ENCODE measurements around the gene DDR1. TPM values are rescaled to one million over a fixed set of nuclear protein-coding genes. Genes with fewer than 3 reads are reported as not detected.
A peak's percentile ranks its signal among the peaks of the same experiment; 100 is the strongest.

Gene DDR1
- total RNA-seq, 1 experiment from 2014 or later: 115 TPM

DNA sequence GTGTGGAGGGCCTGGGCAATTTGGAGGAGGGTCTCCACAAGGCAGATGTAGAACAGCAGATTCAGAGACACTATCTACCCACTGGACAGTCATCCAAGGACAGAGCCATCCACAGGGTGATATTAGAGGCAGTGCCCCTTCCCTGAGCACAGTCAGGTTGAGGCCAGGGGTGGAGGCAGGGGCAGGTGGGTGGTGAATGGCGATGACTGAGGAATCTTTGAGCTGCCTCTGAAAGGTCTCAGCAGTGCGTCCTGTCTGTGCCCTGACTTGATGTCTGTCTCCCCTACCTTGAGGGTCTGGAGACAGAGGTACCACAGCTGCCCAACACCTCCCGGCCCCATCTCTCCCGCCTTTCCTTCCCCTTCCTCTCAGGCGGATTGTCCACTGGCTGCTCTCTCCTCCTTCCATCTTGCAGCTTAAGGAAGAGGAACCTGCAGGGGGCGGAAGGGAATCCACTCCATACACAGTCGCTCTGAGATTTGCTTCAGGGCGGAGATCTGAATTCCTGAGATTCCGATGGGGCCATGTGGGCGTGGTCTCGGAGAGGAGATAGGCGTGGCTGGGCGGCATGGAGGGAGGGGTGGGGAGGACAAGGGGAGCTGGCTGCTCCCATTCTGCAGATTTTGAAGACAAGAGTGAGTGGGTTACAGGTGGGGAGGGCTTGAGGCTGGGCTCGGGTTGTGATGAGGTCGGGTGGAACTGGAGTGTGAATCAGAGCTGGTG lies 58.2 kb downstream of the DDR1 start:
- Histone ChIP-seq H3K4me1 (peaks cover 23% of the 10 kb centered on the region), H3K36me3 (ENCODE audit: control insufficient read depth, insufficient read depth, low read length) (no peaks in the 10 kb centered on the region), H3K4me3 (ENCODE audit: low read depth, low read length) (no peak overlapping the region), H3K9me3 (no peaks in the 10 kb centered on the region), H3K27me3 (replicated peaks; ENCODE audit: control insufficient read depth, insufficient read depth, low read length) (no peaks in the 10 kb centered on the region)
- intact Hi-C loops (cut with micrococcal nuclease; ENCODE audit: unreplicated experiment): no loop called here
- DNase-seq: peak; percentile 91 to 94
- H3K9me3 Mint-ChIP-seq (ENCODE audit: unreplicated experiment): no peaks in the 10 kb centered on the region
- BruUV-seq (replicated peaks): no TSS peak
- ChIA-PET POLR2A (interaction anchor here (1.2 kb wide), 1 partner anchor 225 kb away, joined by 3 read pairs; the partner anchor contains the start of gene MDC1), CTCF (interaction anchor here (0.6 to 2.4 kb wide), 20 partner anchors 11 to 673 kb away, joined by 3 to 24 read pairs (median 4); partner anchors contain the start of genes AIF1, GTF2H4 and VARS2)
- no peaks in the 10 kb centered on the region for H3K36me3 Mint-ChIP-seq (ENCODE audit: insufficient read depth, unreplicated experiment)
- TF ChIP-seq, protein P1, sequence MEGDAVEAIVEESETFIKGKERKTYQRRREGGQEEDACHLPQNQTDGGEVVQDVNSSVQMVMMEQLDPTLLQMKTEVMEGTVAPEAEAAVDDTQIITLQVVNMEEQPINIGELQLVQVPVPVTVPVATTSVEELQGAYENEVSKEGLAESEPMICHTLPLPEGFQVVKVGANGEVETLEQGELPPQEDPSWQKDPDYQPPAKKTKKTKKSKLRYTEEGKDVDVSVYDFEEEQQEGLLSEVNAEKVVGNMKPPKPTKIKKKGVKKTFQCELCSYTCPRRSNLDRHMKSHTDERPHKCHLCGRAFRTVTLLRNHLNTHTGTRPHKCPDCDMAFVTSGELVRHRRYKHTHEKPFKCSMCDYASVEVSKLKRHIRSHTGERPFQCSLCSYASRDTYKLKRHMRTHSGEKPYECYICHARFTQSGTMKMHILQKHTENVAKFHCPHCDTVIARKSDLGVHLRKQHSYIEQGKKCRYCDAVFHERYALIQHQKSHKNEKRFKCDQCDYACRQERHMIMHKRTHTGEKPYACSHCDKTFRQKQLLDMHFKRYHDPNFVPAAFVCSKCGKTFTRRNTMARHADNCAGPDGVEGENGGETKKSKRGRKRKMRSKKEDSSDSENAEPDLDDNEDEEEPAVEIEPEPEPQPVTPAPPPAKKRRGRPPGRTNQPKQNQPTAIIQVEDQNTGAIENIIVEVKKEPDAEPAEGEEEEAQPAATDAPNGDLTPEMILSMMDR (IDR thresholded peaks at IDR 0.05; ENCODE audit: insufficient read depth in 1 of 2, low read depth in 1 of 2, low read length in 1 of 2, severe bottlenecking in 1 of 2, unreplicated experiment in 1 of 2): peak; percentile 52 to 67
- H3K27me3 Mint-ChIP-seq (ENCODE audit: insufficient read depth, unreplicated experiment): no peaks in the 10 kb centered on the region
- peaks cover 23% of the 10 kb centered on the region for H3K4me1 Mint-ChIP-seq (ENCODE audit: low read depth, unreplicated experiment)
- H3K27ac Mint-ChIP-seq (ENCODE audit: unreplicated experiment): peak overlapping the region; percentile 80
- peak overlapping the region; percentile 55 for H3K4me3 Mint-ChIP-seq (ENCODE audit: unreplicated experiment)

DNA sequence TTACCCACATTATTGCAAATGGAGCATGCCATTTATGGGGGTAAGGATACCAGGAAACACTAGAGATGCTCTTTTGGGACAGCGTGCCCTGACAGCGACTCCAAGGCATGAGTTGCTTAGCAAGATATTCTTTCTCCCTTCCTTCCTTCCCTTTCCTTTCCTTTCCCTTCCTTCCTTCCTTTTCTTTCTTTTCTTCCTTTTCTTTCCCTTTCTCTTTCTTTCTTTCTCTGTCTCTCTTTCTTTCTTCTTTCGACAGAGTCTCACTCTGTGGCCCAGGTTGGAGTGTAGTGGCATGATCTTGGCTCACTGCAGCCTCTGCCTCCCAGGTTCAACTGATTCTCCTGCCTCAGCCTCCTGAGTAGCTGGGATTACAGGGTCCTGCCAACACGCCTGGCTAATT lies 59.7 kb downstream of the DDR1 start:
- intact Hi-C loops (cut with micrococcal nuclease; ENCODE audit: unreplicated experiment): no loop called here
- DNase-seq: no peak
- no TSS peak for BruUV-seq (replicated peaks)
- Histone ChIP-seq H3K4me1 (peaks cover 23% of the 10 kb centered on the region), H3K27me3 (replicated peaks; ENCODE audit: control insufficient read depth, insufficient read depth, low read length) (no peaks in the 10 kb centered on the region), H3K9me3 (no peaks in the 10 kb centered on the region), H3K36me3 (ENCODE audit: control insufficient read depth, insufficient read depth, low read length) (no peaks in the 10 kb centered on the region), H3K4me3 (ENCODE audit: low read depth, low read length) (no peak overlapping the region)
- ChIA-PET CTCF (interaction anchor here (2.4 kb wide), 1 partner anchor 127 kb away, joined by 24 read pairs; no protein-coding TSS in a partner anchor), POLR2A (no interaction called here)
- H3K36me3 Mint-ChIP-seq (ENCODE audit: insufficient read depth, unreplicated experiment): no peaks in the 10 kb centered on the region
- no peaks in the 10 kb centered on the region for H3K27me3 Mint-ChIP-seq (ENCODE audit: insufficient read depth, unreplicated experiment)
- peaks cover 23% of the 10 kb centered on the region for H3K4me1 Mint-ChIP-seq (ENCODE audit: low read depth, unreplicated experiment)
- TF ChIP-seq, protein P1 (IDR thresholded peaks at IDR 0.05; ENCODE audit: insufficient read depth in 1 of 2, low read depth in 1 of 2, low read length in 1 of 2, severe bottlenecking in 1 of 2, unreplicated experiment in 1 of 2): no peak
- H3K4me3 Mint-ChIP-seq (ENCODE audit: unreplicated experiment): no peak overlapping the region
- H3K9me3 Mint-ChIP-seq (ENCODE audit: unreplicated experiment): no peaks in the 10 kb centered on the region
- no peak overlapping the region for H3K27ac Mint-ChIP-seq (ENCODE audit: unreplicated experiment)

DNA sequence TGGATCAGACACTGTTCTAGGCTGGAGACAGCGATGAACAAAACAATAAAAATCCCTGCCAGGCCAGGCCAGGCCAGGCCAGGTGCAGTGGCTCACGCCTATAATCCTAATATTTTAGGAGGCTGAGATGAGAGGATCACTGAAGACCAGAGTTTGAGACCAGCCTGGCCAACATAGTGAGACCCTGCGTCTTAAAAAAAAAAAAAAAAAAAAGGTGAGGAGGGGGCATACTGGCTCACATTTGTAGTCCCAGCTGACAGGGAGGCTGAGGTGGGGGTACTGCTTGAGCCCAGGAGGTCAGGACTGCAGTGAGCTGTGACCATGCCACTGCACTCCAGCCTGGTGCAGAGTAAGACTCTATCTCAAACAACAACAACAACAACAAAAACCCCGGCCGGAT lies 61.0 kb downstream of the DDR1 start:
- H3K4me1 Mint-ChIP-seq (ENCODE audit: low read depth, unreplicated experiment): peaks cover 23% of the 10 kb centered on the region
- no peak for DNase-seq
- ChIA-PET POLR2A (no interaction called here), CTCF (interaction anchor here (0.7 kb wide), 1 partner anchor 32 kb away, joined by 4 read pairs; no protein-coding TSS in a partner anchor)
- TF ChIP-seq, protein P1 (IDR thresholded peaks at IDR 0.05; ENCODE audit: insufficient read depth in 1 of 2, low read depth in 1 of 2, low read length in 1 of 2, severe bottlenecking in 1 of 2, unreplicated experiment in 1 of 2): no peak
- peaks cover 18% of the 10 kb centered on the region for H3K4me1 ChIP-seq
- no peaks in the 10 kb centered on the region for H3K36me3 ChIP-seq (ENCODE audit: control insufficient read depth, insufficient read depth, low read length)
- no peaks in the 10 kb centered on the region for H3K27me3 ChIP-seq (replicated peaks; ENCODE audit: control insufficient read depth, insufficient read depth, low read length)
- intact Hi-C loops (cut with micrococcal nuclease; ENCODE audit: unreplicated experiment): no loop called here
- H3K27me3 Mint-ChIP-seq (ENCODE audit: insufficient read depth, unreplicated experiment): no peaks in the 10 kb centered on the region
- no TSS peak for BruUV-seq (replicated peaks)
- no peak overlapping the region for H3K4me3 ChIP-seq (ENCODE audit: low read depth, low read length)
- H3K27ac Mint-ChIP-seq (ENCODE audit: unreplicated experiment): no peak overlapping the region
- peaks cover 6% of the 10 kb centered on the region for H3K9me3 Mint-ChIP-seq (ENCODE audit: unreplicated experiment)
- no peaks in the 10 kb centered on the region for H3K36me3 Mint-ChIP-seq (ENCODE audit: insufficient read depth, unreplicated experiment)
- H3K4me3 Mint-ChIP-seq (ENCODE audit: unreplicated experiment): no peak overlapping the region
- no peaks in the 10 kb centered on the region for H3K9me3 ChIP-seq

All from Caco-2 (cell line).